ENCODE measurements around the gene PGA5.

- TF ChIP-seq YY1 (IDR thresholded peaks at IDR 0.05; ENCODE audit: low read depth) (no peak), CEBPB (IDR thresholded peaks at IDR 0.05) (no peak), NFIC (IDR thresholded peaks at IDR 0.05) (no peak)
Measured at GRCh38 chr11:61201476-61201875, 39.5 kb upstream of the PGA5 start.

Data from Ishikawa (cell line).